ENCODE data around the gene TMIGD3.

DNA sequence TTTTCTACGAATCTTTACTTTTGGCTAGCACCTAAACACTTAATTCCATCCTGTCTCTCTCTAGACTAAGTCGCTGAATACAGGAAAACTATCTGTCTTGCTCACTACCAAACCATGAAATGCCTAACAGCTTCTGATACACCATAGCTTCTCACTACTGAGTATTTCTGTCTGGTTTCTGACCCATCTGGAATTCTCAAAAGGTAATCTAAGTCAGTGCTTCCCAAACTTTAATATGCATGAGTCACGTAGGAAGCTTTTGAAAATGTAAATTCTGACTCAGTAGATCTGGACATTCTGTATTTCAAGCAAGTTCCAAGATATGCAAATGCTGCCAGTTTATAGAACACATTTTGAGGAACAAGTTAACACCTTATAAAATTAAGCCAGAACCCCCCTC lies 66.7 kb downstream of the TMIGD3 start:
- TF ChIP-seq ZNF416 (tag by site-specific recombination; IDR thresholded peaks at IDR 0.05) (no peak), ZNF311 (tag by site-specific recombination; IDR thresholded peaks at IDR 0.05; ENCODE audit: borderline replicate concordance) (no peak)
- TF ChIP-seq, protein P1, sequence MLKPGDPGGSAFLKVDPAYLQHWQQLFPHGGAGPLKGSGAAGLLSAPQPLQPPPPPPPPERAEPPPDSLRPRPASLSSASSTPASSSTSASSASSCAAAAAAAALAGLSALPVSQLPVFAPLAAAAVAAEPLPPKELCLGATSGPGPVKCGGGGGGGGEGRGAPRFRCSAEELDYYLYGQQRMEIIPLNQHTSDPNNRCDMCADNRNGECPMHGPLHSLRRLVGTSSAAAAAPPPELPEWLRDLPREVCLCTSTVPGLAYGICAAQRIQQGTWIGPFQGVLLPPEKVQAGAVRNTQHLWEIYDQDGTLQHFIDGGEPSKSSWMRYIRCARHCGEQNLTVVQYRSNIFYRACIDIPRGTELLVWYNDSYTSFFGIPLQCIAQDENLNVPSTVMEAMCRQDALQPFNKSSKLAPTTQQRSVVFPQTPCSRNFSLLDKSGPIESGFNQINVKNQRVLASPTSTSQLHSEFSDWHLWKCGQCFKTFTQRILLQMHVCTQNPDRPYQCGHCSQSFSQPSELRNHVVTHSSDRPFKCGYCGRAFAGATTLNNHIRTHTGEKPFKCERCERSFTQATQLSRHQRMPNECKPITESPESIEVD (tag by site-specific recombination; IDR thresholded peaks at IDR 0.05), result no peak
- TF ChIP-seq, protein P2, sequence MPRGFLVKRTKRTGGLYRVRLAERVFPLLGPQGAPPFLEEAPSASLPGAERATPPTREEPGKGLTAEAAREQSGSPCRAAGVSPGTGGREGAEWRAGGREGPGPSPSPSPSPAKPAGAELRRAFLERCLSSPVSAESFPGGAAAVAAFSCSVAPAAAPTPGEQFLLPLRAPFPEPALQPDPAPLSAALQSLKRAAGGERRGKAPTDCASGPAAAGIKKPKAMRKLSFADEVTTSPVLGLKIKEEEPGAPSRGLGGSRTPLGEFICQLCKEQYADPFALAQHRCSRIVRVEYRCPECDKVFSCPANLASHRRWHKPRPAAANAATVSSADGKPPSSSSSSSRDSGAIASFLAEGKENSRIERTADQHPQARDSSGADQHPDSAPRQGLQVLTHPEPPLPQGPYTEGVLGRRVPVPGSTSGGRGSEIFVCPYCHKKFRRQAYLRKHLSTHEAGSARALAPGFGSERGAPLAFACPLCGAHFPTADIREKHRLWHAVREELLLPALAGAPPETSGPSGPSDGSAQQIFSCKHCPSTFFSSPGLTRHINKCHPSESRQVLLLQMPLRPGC (tag by site-specific recombination; IDR thresholded peaks at IDR 0.05), result no peak
- TF ChIP-seq, protein P3, sequence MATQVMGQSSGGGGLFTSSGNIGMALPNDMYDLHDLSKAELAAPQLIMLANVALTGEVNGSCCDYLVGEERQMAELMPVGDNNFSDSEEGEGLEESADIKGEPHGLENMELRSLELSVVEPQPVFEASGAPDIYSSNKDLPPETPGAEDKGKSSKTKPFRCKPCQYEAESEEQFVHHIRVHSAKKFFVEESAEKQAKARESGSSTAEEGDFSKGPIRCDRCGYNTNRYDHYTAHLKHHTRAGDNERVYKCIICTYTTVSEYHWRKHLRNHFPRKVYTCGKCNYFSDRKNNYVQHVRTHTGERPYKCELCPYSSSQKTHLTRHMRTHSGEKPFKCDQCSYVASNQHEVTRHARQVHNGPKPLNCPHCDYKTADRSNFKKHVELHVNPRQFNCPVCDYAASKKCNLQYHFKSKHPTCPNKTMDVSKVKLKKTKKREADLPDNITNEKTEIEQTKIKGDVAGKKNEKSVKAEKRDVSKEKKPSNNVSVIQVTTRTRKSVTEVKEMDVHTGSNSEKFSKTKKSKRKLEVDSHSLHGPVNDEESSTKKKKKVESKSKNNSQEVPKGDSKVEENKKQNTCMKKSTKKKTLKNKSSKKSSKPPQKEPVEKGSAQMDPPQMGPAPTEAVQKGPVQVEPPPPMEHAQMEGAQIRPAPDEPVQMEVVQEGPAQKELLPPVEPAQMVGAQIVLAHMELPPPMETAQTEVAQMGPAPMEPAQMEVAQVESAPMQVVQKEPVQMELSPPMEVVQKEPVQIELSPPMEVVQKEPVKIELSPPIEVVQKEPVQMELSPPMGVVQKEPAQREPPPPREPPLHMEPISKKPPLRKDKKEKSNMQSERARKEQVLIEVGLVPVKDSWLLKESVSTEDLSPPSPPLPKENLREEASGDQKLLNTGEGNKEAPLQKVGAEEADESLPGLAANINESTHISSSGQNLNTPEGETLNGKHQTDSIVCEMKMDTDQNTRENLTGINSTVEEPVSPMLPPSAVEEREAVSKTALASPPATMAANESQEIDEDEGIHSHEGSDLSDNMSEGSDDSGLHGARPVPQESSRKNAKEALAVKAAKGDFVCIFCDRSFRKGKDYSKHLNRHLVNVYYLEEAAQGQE (tag by site-specific recombination; IDR thresholded peaks at IDR 0.05), result no peak

All from HEK293 (cell line).